Fibroblast of mammary gland (primary cell): ENCODE data around the gene AGXT2.

Experiments
- DNase-seq: peaks from one replicate; pipeline ENCODE4 v3.0.0-alpha.2; 2010; ENCODE audit warnings: low read depth
- H3K4me3 ChIP-seq: 2 replicates; pipeline ENCODE4 v1.5.1; 2011; ENCODE audit warnings: low read depth, mild to moderate bottlenecking, low read length, moderate library complexity; ENCODE audit not compliant: control insufficient read depth
- CTCF ChIP-seq: conservative IDR thresholded peaks from 2 replicates; pipeline ENCODE4 v1.5.1; 2011; ENCODE audit warnings: low read depth, low read length, inconsistent platforms; ENCODE audit not compliant: control insufficient read depth, insufficient read depth

Gene AGXT2

GRCh38 chr5:35026280-35026840 is 21.4 kb downstream of the AGXT2 start:
- DNase-seq = no peak
- H3K4me3 ChIP-seq = no peak overlapping the region
- no peak for TF ChIP-seq CTCF

DNA sequence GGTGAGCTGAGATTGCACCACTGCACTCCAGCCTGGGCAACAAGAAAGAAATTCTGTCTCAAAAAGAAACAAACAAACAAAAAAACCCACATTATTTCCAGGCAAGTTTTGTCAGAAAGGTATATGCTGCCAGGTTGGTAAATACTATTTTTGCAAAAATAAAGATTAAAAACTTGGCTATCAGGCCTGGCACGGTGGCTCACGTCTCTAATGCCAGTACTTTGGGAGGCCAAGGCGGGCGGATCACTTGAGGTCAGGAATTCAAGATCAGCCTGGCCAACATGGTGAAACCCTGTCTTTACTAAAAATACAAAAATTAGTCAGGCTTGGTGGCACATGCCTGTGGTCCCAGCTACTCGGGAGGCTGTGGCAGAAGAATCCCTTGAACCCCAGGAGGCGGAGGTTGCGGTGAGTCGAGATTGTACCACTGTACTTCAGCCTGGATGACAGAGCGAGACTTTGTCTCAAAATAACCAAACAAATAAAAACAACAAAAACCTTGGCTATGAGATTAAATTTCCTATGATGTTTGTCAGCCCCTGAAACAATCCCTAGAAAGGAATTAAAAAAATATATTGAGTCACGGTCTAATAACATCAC is 22.7 kb downstream of the AGXT2 start:
- no peak for DNase-seq
- TF ChIP-seq CTCF = no peak
- no peak overlapping the region for H3K4me3 ChIP-seq

DNA sequence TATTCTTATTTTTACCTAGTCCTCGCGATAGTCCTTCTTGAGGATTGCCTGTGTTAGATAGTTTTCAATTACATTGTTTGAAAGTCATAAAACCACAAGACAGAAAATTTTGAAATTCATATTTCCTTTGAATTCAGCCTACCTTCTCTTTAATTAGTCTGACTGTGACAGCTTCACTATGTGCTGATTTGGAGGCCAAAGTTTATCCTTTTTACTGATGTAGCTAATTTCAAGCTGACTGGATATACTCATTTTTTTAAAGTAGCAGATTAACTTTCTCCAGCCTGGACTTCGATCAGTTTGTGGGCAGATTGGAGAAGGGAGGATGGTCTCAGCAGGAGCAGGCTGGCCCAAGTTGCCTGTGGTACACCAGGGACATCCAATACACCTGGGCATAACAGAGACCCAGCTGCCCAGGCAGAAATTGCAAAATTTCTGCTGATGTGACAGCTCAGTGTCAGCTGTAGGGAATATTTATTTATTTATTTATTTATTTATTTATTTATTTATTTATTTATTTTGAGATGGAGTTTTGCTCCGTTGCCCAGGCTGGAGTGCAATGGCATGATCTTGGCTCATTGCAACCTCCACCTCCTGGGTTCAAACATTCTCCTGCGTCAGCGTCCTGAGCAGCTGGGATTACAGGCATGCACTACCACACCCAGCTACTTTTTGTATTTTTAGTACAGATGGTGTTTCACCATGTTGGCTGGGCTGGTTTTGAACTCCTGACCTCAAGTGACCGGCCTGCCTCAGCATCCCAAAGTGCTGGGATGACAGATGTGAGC is 24.2 kb downstream of the AGXT2 start:
- H3K4me3 ChIP-seq = no peak overlapping the region
- no peak for DNase-seq
- no peak for TF ChIP-seq CTCF

GRCh38 chr5:35016174-35017051 is 31.3 kb downstream of the AGXT2 start:
- TF ChIP-seq CTCF = no peak
- no peak overlapping the region for H3K4me3 ChIP-seq
- no peak for DNase-seq

- no peak for TF ChIP-seq CTCF
- DNase-seq = no peak
Measured at GRCh38 chr5:35015063-35015462, 32.7 kb downstream of the AGXT2 start.

GRCh38 chr5:35012796-35013195 is 35.0 kb downstream of the AGXT2 start:
- no peak for DNase-seq
- TF ChIP-seq CTCF = no peak

More at GRCh38 chr5:35015063-35015462, 32.7 kb downstream of the AGXT2 start:
- H3K4me3 ChIP-seq = no peak overlapping the region

More at GRCh38 chr5:35012796-35013195, 35.0 kb downstream of the AGXT2 start:
- no peak overlapping the region for H3K4me3 ChIP-seq
